Amygdala (tissue), 56 donors: ENCODE results near the gene PAQR3.
A peak's percentile ranks its signal among the peaks of the same experiment; 100 is the strongest.

ENCODE experiments used
- DNase-seq, 56 donors: peaks; one replicate each; lab custom pipeline; 2025; lab: John Stamatoyannopoulos, UW

The PAQR3 gene

GRCh38 chr4:78864405-78865024, 74.7 kb downstream of the PAQR3 start:
- peak in 2 of 56 donors; percentile 1 to 46 for DNase-seq

DNA sequence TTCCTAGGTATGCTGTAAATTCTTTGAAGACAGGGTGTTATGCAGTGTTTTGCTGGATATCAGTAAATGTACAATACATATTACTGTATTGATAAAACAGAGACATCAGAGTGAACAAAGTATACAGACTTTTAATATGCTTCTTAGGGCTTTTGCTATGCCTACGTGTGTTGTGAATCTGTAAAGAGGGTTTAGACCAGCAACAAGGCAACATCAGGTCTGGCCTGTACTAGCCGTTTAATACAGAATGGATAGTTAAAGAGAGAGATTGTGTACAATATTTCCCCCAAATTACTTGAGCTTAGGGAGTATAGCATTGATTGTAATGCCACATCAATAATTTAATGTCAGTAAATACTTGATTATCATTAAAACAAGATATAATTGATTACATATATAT, 75.2 kb downstream of the PAQR3 start:
- no peak for DNase-seq

GRCh38 chr4:78863254-78863869, 75.9 kb downstream of the PAQR3 start:
- no peak for DNase-seq

DNA sequence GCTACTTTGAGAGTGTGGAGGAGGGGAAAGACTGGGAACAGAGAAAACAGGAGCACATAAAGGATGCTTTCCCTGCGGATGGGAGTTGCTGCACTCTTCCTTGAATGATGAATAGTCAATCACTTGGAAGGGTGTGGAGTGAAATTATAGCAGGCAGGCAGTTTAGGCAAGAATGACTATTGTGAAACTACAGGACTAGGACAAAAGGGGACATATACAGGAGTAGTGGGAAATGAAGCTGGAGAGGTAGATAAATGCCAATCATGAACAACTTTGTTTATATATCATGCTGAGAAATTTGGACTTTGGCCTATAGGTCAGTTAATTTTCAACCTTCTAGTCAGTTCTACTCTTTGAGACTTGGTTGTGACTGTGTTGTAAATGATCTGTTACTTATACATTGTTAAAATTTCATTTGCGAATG, 76.9 kb downstream of the PAQR3 start:
- no peak for DNase-seq
